Mammary epithelial cell (primary cell): ENCODE measurements around the gene SPDEF.

ENCODE experiments used
- EZH2 ChIP-seq: IDR thresholded peaks from 2 replicates; pipeline ENCODE4 v1.6.1; 2012; ENCODE audit warnings: low read length, inconsistent platforms, borderline replicate concordance
- TF ChIP-seq, protein P1 (sequence below), 2 donors: IDR thresholded peaks in 1 of 2; conservative IDR thresholded peaks in 1 of 2; 2 replicates each; pipeline ENCODE4 v1.5.1; 2011 to 2012; ENCODE audit warnings: inconsistent platforms in 2 of 2, low read length in 2 of 2, mild to moderate bottlenecking in 2 of 2, control low read depth in 1 of 2, low read depth in 1 of 2; ENCODE audit not compliant: insufficient read depth in 1 of 2; ENCODE audit errors: extremely low read depth in 1 of 2

DNA sequence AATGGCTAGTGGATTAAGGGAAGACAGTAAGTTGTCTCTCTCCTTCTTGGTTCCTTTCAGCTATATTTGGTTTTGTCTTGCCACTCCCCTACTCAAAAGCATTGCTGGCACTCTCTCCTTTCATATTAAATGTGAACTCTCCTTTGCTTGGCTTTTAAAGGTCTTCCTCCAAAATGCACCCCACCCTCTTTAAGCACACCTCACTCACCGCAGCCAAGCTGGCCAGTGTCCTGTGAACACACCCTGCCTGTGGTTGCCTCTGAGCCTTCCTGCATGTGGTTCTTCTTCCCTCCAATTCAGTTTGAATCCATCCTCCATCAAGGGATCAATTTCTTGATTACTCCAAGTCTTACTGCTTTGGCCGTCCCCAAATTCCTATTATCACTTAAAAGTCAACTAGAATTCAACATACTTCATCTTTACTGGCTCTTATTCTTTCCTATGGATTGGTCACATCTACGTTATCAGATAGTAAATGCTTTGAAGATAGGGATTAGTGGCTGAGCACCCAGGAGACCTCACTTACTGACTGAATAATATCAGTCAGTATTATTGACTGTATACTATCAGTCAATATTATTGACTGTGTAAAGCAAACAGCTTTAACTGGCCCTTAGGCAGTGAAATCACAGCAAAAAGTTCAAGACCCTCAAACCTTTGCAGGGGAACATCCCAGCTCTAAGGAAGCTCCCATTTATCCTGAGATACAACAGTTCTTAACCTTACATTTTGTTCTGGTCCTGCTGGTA, 41.6 kb upstream of the SPDEF start:
- TF ChIP-seq, protein P1, sequence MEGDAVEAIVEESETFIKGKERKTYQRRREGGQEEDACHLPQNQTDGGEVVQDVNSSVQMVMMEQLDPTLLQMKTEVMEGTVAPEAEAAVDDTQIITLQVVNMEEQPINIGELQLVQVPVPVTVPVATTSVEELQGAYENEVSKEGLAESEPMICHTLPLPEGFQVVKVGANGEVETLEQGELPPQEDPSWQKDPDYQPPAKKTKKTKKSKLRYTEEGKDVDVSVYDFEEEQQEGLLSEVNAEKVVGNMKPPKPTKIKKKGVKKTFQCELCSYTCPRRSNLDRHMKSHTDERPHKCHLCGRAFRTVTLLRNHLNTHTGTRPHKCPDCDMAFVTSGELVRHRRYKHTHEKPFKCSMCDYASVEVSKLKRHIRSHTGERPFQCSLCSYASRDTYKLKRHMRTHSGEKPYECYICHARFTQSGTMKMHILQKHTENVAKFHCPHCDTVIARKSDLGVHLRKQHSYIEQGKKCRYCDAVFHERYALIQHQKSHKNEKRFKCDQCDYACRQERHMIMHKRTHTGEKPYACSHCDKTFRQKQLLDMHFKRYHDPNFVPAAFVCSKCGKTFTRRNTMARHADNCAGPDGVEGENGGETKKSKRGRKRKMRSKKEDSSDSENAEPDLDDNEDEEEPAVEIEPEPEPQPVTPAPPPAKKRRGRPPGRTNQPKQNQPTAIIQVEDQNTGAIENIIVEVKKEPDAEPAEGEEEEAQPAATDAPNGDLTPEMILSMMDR (conservative IDR thresholded peaks at IDR 0.05 in 1 of 2, IDR thresholded peaks at IDR 0.05 in 1 of 2; ENCODE audit: extremely low read depth in 1 of 2, insufficient read depth in 1 of 2, low read depth in 1 of 2, low read length in 2 of 2): no peak
- TF ChIP-seq EZH2: no peak
